OCI-M1 (cell line): ENCODE results near the gene ONECUT2.

Source experiments
- DNase-seq: peaks from one replicate; lab custom pipeline; 2025; lab: John Stamatoyannopoulos, UW

Gene ONECUT2

DNA sequence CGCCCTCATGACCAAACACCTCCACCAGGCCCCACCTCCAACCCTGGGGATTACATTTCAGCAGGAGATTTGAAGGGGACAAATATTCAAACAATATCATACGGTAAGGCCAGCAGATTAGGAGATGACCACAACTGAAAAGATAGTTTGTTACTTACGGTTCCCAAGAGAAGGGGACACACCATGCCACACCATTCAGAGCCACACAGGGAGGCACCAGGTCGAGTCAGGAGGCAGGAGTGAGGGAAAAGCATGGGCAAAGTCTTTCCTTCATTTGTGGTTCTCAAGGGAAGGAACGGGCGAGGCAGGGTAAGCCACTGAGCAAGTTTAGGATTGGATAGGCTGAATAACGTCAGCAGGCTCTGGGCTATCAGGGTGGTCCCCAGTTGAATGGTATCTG is 94.0 kb downstream of the ONECUT2 start:
- DNase-seq, result no peak

DNA sequence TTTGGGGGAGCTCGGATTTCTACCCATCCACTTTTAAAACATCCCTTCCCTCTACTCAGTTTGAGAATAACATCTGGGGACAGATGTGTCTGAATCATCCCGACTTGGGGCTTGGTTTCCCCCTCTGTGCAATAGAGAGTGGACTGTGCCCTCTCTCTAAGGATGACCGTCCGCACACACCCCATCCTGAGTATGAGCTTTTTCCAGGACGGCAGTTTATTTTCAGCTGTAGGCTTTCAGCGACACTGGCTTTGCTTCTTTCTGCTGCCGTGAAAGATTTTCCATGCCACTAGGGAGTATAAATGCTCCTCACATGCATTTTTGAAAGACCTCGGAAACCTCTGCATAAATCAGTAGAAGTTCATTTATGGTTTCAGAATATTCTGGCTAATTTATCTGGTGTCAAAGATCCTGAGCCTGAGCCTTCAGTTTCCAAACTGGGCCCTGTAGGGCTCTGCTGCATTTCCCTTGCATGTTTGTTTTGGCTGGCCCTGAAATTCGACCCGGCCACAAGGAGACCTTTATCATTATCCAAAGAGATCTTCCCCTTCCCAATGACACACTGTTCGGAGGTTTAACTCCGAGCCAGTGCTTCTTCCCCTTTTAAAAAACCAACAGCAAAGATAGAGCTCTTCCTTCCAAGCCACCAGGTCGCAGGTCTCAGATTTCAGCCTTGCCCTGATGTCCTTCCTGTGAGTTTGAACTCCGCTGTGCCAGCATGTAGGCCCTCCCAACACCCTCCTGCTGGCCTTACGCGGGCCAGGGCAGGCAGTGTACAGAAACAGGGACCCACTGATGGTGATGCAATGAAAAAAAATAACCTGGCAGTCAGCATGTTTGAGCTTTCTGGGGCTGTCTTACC is 98.1 kb downstream of the ONECUT2 start:
- DNase-seq, result peak; percentile 82

DNA sequence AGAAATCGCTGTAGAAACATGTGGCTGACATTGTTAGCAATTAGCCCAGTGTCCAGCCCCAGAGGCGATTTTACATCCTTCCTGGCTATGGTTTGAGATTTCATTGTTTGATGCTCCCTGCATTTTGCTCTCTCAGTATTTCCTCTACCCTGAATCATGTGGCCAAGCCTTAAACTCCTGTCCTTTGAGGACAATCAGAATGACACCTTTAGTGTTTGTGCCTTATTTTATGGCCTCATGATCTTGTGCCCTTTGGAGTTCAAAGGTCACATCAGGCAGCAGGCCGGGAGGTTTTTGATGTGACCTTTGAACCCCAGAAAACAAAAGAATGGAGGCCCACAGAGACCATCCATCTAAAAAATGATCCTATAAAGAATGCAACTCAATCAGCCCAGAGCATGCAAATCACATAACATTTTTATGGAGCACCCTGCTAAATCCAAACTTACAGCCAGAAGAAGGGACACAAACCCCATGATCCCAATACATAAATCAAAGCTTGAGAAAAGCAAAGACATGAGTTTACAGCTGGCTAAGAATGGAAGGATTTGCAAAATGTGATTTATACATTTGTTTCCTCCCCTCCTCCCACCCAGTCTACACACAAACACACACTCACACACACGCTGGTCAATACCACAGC is 98.8 kb downstream of the ONECUT2 start:
- no peak for DNase-seq

DNA sequence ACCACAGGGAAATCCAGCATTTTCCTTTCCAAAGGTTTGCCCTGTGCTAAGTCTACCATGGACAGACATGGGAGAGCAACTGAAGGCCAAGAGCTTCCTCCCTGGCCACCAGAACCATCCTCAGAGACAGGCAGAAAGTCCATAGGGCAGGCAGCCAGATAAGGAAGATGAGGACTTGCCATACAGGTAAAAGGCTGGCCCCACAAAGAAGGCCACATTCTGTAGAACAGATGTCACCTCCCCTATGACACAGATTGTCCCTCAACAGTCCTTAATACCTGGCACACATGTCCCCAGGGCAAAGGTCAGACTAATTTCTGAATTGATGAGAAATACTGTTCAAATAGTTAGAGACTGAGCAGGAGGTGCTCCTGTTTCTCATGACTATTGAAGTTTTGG is 99.3 kb downstream of the ONECUT2 start:
- no peak for DNase-seq

DNA sequence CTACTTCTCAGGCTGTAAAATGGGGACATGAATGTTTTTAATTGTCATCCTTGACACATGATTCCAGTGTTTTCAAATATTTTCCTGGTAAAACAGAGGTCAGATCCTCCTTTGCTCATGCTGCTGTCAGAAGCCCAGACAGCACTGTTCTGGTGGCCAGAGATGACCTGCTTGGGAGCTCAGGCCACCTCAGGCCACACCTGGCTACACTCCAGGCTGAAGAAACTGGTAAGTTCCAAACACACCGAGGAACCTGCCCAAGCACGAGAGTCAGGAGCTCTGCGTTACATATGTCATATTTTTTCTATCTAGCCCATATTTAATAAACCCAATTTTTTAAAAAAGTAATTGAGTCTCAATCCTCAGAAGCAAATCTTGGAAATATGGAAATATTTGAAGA is 103.4 kb downstream of the ONECUT2 start:
- no peak for DNase-seq

DNA sequence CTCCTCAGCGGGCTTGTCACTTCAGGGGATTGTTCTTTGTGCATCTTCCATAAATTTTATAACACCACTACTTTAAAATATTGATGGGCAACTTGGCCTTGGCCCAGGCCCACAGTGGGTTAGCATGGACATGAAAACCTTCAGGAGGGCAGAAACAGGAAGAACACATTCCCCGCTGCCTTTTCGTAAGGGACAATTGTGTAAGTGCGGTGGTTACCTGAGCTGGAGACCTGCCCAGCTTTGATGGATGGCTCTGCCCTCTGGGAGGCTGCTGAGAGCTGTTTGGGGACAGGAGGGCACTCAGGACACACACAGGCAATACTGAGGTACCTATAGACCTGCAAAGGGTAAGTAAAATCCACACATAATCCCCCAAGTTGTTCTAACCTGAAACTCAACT is 104.5 kb downstream of the ONECUT2 start:
- no peak for DNase-seq
